Esophagus muscularis mucosa (tissue), 4 donors: Measurements from ENCODE around the gene ZNF804A. TPM values are rescaled to one million over a fixed set of nuclear protein-coding genes. Genes with fewer than 3 reads are reported as not detected.
"Not testable (repeated sequence)": the region's sequence is repeated elsewhere in the genome, so short reads cannot be mapped to it uniquely, and the experiment has no call there.

Experiments
- DNase-seq: peaks from one replicate; pipeline ENCODE4 v3.0.0-alpha.2; 2017; ENCODE audit errors: extremely low spot score
- H3K27ac ChIP-seq, 4 donors: fragments of 200-600 bp; sonication (generic); replicated peaks in 1 of 4; 1 replicate in 3 of 4; 2 replicates in 1 of 4; pipeline ENCODE4 v1.5.1; 2016 to 2019; ENCODE audit warnings: mild to moderate bottlenecking in 1 of 4
- H3K27me3 ChIP-seq, 4 donors: fragments of 200-600 bp; sonication (generic); one replicate each; pipeline versions ENCODE4 v1.5.1 to v1.6.0; 2016 to 2019
- H3K36me3 ChIP-seq, 4 donors: fragments of 200-600 bp; sonication (generic); one replicate each; pipeline ENCODE4 v1.5.1; 2016 to 2019
- H3K4me1 ChIP-seq, 4 donors: fragments of 200-600 bp; sonication (generic); one replicate each; pipeline ENCODE4 v1.5.1; 2016 to 2019
- H3K4me3 ChIP-seq, 4 donors: fragments of 200-600 bp; sonication (generic); 1 replicate in 2 of 4; 2 replicates in 2 of 4; pipeline ENCODE4 v1.5.1; 2016 to 2019; ENCODE audit warnings: mild to moderate bottlenecking in 4 of 4, moderate library complexity in 1 of 4
- H3K9me3 ChIP-seq, 4 donors: fragments of 200-600 bp; sonication (generic); 1 replicate in 3 of 4; 2 replicates in 1 of 4; pipeline ENCODE4 v1.5.1; 2016 to 2019
- CTCF ChIP-seq, 3 experiments: fragments of 200-600 bp in 2 of 3; fragments of 450-650 bp in 1 of 3; sonication (generic) in 2 of 3; IDR thresholded peaks; one replicate each; pipeline ENCODE4 v1.5.1; 2017 to 2019; ENCODE audit warnings: antibody characterized with exemption in 3 of 3, mild to moderate bottlenecking in 2 of 3, moderate library complexity in 1 of 3
- EP300 ChIP-seq: sonication (generic); formaldehyde crosslinking; IDR thresholded peaks from one replicate; pipeline ENCODE4 v1.6.1; 2017; ENCODE audit warnings: antibody characterized with exemption
- POLR2A ChIP-seq: fragments of 450-650 bp; IDR thresholded peaks from one replicate; pipeline ENCODE4 v1.6.1; 2017; ENCODE audit warnings: antibody characterized with exemption, moderate library complexity, mild to moderate bottlenecking, low read depth
- POLR2AphosphoS5 ChIP-seq, 2 donors: sonication (generic); formaldehyde crosslinking; IDR thresholded peaks; one replicate each; pipeline ENCODE4 v1.6.1; 2017; ENCODE audit warnings: antibody characterized with exemption in 2 of 2
- WGBS: methylation state at CpG from one replicate; pipeline ENCODE4 v1.1.5; 2018; 5-methylcytosine and 5-hydroxymethylcytosine counted together
- intact Hi-C: fragments of 100-400 bp; cut with DNase I; formaldehyde crosslinking; loops from one replicate; pipeline ENCODE4 v1.15.1; 2023
- total RNA-seq, 4 donors: library from RNA; depleted of rRNA; stranded (reverse); fragments of >200 nt; gene quantifications; one replicate each; pipeline versions ENCODE4 v1.1.0 to v1.2.1, GENCODE V29; 2016

The ZNF804A gene
- total RNA-seq, 4 donors from 2014 or later: 0.33 TPM; not detected in 3

GRCh38 chr2:184756161-184756560, 157.8 kb downstream of the ZNF804A start:
- no peaks in the 10 kb centered on the region for H3K9me3 ChIP-seq
- intact Hi-C loops: no loop called here
- WGBS: 97% methylated on average over 1 of the region's 1 CpG
- no peak overlapping the region for H3K4me3 ChIP-seq
- DNase-seq: no peak
- no peak overlapping the region for H3K27ac ChIP-seq
- H3K36me3 ChIP-seq: no peaks in the 10 kb centered on the region
- H3K27me3 ChIP-seq: no peaks in the 10 kb centered on the region
- H3K4me1 ChIP-seq: no peaks in the 10 kb centered on the region
- no peak for TF ChIP-seq POLR2A
- no peak for TF ChIP-seq CTCF (IDR thresholded peaks at IDR 0.05)
- TF ChIP-seq POLR2AphosphoS5 (IDR thresholded peaks at IDR 0.05): no peak
- no peak for TF ChIP-seq EP300

GRCh38 chr2:184756885-184757284, 158.6 kb downstream of the ZNF804A start:
- intact Hi-C loops: no loop called here
- no peak overlapping the region for H3K27ac ChIP-seq
- 13% methylated on average over 2 of the region's 2 CpGs for WGBS
- no peak for DNase-seq
- H3K36me3 ChIP-seq: no peaks in the 10 kb centered on the region
- no peaks in the 10 kb centered on the region for H3K9me3 ChIP-seq
- H3K4me1 ChIP-seq: no peaks in the 10 kb centered on the region
- no peak for TF ChIP-seq POLR2A
- no peak for TF ChIP-seq POLR2AphosphoS5 (IDR thresholded peaks at IDR 0.05)
- TF ChIP-seq CTCF (IDR thresholded peaks at IDR 0.05): no peak
- no peak for TF ChIP-seq EP300
- no peaks in the 10 kb centered on the region for H3K27me3 ChIP-seq
- H3K4me3 ChIP-seq: no peak overlapping the region

GRCh38 chr2:184759557-184760255, 161.4 kb downstream of the ZNF804A start:
- DNase-seq, H3K27me3 ChIP-seq, H3K4me1 ChIP-seq, intact Hi-C loops, H3K4me3 ChIP-seq, H3K9me3 ChIP-seq, H3K27ac ChIP-seq, H3K36me3 ChIP-seq: not testable (repeated sequence)
- WGBS: 93% methylated on average over 6 of the region's 6 CpGs

- H3K36me3 ChIP-seq: no peaks in the 10 kb centered on the region
- H3K4me3 ChIP-seq: no peak overlapping the region
- WGBS: 89% methylated on average over 2 of the region's 2 CpGs
- TF ChIP-seq POLR2AphosphoS5 (IDR thresholded peaks at IDR 0.05): no peak
- TF ChIP-seq EP300: no peak
- H3K27ac ChIP-seq: no peak overlapping the region
- no peak for DNase-seq
- no peaks in the 10 kb centered on the region for H3K4me1 ChIP-seq
- intact Hi-C loops: no loop called here
- no peaks in the 10 kb centered on the region for H3K9me3 ChIP-seq
- no peaks in the 10 kb centered on the region for H3K27me3 ChIP-seq
These were observed 162.6 kb downstream of the ZNF804A start for GRCh38 chr2:184760931-184761330.

- DNase-seq: no peak
- no peaks in the 10 kb centered on the region for H3K36me3 ChIP-seq
- H3K4me3 ChIP-seq: peak overlapping the region in 3 of 4 donors; percentile 7 to 15 (median 8)
- H3K4me1 ChIP-seq: no peaks in the 10 kb centered on the region
- H3K27me3 ChIP-seq: no peaks in the 10 kb centered on the region
- no peaks in the 10 kb centered on the region for H3K9me3 ChIP-seq
- intact Hi-C loops: no loop called here
- no peak overlapping the region for H3K27ac ChIP-seq
- TF ChIP-seq POLR2A: no peak
- no peak for TF ChIP-seq EP300
- no peak for TF ChIP-seq POLR2AphosphoS5 (IDR thresholded peaks at IDR 0.05)
- no peak for TF ChIP-seq CTCF (IDR thresholded peaks at IDR 0.05)
- 71% methylated on average over 10 of the region's 10 CpGs for WGBS
These were observed 167.0 kb downstream of the ZNF804A start for GRCh38 chr2:184765112-184765895.
